ENCODE results near the gene ANGPTL2.
"Not testable (repeated sequence)": the region's sequence is repeated elsewhere in the genome, so short reads cannot be mapped to it uniquely, and the experiment has no call there.

ANGPTL2 gene

DNA sequence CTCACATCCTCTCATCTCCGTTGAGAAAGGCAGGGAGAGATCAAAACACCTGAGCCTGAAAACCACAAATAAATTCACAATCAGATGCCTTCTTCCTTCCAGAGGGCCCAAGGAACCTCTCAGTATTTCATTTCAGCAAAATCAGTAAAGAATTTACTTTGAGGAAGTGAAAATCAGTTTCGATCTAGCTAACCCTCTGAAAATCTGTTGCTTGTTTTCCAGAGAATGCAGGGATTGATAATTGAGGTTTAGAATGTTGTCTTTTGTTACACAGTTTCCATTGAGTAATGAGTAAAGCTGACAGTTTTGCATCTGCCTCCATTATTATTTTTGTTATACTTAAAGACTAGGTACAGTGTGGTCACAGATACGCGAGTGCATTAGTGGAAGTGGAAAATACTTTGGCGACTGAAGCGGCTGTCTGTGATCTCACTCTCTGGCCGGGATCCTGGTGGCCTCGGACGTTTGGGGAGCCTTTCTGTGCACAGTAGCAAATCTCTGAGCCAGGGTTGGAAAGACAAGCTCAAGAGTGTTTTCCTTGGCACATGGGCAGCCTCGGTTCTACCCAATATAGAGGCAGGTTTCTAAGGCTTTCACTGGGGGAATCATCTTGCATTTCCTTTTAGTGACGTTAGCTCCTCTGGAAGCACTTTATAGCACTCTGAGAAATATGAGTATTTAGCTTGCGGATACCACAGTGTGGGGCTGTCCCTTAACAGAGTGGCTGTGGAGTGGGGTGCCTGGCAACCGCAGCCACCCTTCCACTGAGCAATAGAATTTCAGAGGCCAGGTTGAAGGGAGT, 32.2 kb upstream of the ANGPTL2 start:
- no peak for FAIRE-seq

DNA sequence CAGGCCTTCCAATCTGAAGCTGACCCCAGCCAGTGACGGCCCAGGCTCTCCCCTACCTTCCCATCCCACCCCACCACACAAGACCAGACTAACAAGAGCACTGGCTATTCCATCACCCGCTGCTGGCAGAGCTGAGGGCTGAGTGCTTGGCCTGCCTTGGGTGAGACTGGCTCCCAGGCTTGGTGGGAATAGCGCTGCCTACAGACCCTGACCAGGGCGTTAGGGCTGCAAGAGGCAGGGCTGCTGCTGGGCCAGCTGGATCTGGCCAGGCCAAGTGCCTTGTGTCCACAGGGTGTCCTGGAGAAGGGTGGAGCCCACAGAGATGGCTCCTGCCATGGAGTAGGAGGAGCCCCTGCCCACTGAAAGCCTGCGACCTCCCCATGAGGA, 31.6 kb upstream of the ANGPTL2 start:
- FAIRE-seq, result no peak

DNA sequence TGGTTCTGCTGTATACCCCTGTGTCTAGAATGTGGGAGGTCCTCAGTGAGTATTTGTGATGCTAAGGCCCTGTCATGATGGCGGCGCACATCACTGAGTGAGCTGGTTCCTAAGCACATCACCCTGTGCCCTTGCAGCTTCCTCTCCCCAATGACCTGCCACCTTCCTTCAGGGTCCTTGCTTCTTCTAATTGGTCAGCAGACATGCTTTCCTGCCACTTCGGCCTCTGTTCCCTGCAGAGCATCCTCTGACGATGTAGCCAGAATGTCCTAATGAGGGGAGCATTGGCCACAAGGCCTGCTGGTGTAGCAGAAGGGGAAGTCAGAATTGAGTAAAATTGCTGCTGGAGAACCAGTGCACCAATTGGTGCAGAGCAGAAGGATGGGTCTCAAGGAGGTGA, 31.1 kb upstream of the ANGPTL2 start:
- FAIRE-seq, result no peak

DNA sequence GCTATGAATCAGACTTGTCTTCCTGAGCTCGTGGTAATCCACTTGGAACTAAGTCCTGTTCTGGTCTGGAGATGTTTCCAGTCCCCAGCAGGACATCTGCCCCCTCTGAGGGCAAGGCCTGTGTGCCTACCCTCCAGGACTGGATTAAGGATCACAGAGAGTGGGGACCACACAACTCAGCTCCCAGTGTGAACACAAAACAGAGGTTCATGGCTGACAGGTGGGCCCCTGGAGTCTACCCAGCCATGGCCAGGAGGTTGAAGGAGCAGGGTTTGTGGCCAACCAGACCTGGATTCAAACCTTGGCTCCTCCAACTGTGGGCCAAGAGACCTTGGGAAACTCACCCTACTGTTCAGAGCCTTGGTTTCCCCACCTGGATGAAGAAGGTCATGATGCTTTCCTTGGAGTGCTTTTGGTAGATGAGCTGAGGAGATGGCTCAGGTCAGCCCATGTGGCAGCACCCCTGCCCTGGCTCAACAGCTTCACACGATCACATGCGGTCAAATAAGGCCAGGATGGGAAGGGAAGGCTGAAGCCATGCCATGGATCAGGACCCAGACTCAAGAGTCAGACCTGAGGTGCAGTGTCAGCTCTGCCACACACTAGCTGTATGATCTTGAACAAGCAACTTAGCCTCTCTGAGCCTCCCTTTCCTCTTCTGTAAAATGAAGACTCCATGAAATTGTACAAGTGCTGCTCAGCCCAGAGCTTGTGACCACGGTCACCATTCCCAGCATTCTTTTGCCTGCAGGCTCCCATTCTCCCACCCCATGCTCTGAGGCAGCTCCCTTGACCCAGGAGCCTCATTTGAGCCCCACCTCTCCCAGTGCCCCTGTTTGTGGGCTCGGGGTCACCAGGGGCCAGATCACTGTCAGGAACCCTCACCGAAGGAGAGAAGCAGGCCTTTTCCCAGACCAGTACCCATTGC, 27.3 kb upstream of the ANGPTL2 start:
- no peak for FAIRE-seq

DNA sequence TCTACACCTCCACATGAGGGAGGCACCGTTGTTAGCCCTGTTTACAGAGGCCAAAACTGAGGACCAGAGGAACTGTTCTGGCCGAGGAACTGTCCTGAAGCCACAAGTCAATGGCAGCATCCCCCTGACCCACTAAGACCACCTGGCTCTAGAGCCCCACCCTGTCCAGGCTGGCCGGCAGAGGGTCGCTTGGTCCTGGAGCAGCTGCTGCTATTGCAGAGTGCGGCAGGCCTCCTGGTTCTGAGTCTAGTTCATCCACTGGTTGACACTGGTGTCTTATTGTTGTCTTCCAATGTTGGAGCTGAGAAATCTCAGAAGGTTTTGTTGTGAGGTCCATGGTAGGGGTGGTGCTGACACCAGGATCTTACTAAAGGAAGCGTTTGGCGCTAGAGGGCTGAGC, 26.6 kb upstream of the ANGPTL2 start:
- no peak for FAIRE-seq

DNA sequence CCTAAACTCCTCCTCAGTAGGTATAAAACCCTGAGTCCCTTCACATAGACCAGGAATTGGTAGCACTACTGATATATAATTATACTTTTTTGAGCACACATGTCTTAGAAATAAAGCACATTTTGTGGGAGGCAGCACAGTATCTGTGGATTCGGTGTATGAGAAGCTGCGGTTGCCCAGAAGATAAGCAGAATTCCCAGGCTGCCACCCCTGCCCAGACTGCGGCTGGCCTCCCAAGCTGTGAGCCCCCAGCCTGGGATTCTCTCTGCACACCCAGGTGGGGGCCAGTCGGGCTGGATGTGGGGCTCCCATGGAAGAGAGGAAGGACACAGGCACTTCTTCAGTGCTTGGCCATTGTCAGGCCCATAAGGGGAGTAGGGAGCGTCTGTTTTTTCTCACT, 25.6 kb upstream of the ANGPTL2 start:
- no peak for FAIRE-seq

DNA sequence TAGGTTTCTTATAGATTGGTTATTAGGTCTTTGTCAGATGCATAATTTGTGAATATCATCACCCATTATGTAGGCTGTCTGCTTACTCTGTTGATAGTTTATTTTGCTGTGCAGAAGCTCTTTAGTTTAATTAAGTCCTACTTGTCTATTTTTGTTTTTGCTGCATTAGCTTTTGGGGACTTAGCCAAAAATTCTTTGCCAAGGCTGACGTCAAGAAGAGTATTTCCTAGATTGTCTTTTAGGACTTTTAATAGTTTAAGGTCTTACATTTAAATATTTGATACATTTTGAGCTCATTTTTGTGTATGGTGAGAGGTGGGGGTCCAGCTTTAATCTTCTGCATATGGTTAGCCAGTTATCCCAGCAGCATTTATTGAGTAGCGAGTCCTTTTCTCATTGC, 24.8 kb upstream of the ANGPTL2 start:
- no peak for FAIRE-seq

DNA sequence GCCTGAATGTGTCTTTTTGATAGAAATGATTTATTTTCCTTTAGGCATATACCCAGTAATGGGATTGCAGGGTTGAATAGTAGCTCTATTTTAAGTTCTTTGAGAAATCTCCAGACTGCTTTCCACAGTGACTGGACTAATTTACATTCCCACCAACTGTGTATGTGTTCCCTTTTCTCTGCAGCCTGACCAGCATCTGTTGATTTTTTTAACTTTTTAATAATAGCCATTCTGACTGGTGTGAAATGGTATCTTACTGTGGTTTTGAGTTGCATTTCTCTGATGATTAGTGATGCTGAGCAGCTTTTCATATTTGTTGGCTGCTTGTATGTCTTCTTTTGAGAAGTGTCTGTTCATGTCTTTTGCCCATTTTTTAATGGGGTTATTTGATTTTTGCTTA, 24.4 kb upstream of the ANGPTL2 start:
- not testable (repeated sequence) for FAIRE-seq

DNA sequence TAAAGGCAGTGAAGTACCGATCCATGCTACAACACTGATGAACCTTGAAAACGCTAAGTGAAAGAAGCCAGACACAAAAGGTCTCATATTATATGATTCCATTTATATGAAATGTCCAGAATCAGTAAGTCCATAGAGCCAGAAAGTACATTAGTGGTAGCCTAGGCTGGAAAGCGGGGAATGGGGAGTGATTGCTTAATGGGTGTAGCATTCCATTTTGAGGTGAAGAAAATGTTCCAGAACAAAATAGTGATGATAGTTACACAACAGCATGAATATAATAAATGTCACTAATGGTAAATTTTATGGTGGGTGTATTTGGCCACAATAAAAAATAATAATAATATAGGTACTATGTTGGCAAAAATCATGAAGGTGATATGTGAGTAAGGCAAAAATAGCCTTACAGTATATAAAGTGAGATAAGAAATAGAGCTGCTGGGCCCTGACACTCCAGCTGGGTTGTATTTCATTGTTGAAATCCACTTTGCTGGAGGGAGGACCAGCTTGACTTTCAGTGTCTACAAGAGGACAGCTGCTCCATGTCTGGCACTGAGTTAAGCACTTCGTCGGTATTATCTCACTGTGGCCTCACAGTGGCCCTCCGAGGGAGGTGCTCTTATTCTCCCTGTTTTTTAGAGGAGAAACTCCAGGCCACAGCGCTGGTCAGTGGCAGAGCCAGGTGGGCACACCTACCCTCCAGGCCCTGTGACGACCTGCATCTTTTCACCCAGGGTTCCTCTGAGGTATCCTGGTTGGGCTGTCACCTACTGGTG, 22.4 kb upstream of the ANGPTL2 start:
- no peak for FAIRE-seq

DNA sequence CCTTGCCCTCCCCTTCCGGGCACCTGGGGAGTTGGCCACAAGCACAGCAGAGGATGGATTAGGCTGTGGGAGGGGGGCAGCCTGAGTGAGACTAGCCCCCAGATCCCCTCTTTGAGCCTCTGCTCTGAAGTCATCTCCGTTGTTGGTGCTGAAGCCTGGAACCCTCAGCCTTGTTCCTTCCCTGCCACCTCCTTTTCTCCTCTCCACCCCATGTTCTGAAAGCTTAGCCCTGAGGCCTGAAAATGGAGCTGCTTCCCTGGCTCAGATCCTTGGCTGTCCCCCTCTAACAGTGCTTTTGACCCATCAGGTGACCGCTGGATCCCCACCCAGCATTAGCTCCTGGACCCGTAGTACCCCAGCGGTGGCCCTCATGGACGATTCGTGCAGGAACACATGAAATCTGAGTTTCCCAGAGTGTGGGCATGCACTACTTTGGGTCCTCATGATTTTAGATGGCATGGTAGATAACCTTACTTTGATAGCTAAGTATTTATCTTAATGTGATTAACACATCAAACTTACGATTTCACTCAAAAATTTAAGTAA, 21.6 kb upstream of the ANGPTL2 start:
- no peak for FAIRE-seq

DNA sequence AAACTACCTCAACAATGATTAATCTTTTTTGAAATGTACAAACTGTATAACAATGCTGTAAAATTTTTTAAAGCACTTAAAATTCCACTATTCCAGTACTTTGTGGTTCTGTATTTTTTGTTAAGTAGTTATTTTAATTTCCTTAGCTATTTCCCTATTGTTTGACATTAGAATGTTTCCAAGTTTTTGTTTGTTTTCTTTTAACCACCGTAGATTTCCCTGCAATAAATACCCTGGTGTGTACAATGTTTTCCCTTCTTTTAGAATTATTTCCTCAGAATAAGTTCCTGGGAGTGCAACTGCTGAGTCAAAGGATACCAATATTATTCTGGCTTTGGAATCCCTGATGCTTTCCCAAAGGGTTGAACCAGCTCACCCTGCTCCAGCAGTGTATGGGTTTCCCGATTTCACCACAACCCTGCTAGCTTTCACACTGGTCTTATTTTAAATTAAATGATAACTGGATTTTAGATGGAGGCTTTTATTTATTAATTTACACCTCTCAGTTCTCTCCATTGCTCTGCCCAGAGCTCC, 20.6 kb upstream of the ANGPTL2 start:
- FAIRE-seq, result no peak

DNA sequence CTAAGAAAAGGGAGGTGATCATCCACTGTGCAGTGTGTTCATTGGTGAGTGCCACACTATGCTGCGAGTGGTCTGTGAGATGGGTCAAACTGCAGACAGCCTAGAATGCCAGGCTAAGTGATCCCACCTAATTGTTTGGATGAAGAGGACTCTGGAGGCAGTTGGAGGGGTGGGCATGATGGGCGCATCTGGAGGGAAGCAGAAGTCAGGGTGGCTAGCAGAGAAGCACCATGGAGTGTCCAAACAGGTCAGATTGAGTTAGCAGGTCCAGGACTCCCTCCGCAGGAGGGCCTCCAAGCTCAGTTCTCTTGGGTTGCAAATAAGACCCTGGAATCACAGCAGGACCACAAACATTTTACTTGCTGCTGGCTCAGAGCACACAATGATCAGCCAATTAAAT, 19.9 kb upstream of the ANGPTL2 start:
- FAIRE-seq, result no peak

DNA sequence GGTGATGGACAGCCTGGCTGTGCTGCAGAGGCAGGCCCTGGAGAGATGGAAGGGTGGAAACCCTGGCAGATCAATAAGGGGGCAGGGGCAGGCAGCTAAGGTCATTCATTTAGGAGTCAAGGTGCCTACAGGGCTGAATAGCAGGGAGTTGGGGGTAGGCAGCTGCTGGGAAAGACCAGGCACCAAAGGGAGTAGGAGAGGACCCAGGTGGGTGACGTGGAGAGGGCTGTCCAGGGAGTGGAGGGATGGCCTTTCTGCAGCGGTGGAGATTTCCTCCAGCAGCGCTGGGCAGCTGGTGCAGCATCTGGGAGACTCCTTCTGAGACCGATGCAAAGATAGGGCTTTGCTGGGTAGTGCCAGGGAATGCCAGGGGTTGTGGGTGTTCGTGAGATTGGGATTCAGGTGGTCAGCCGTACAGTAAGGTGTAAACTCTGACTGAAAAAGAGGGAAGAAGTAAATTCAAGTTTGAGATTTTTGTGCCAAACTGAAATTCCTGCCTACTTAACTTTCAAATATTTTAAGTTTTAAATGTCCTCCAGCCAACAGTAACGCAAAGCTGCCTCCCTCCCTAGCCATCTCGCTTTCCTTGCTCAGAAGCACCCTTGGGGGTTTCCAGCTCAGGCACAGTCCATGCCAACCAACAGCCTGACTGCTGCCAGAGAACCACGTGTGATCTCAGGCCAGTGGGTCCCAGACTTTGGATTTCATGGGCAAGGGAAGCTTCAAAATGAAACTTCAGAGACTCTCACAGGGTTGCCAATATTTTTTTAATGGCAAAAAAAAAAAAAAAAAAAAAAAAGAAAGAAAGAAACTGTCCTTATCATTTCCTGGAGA, 18.6 kb upstream of the ANGPTL2 start:
- FAIRE-seq, result no peak

DNA sequence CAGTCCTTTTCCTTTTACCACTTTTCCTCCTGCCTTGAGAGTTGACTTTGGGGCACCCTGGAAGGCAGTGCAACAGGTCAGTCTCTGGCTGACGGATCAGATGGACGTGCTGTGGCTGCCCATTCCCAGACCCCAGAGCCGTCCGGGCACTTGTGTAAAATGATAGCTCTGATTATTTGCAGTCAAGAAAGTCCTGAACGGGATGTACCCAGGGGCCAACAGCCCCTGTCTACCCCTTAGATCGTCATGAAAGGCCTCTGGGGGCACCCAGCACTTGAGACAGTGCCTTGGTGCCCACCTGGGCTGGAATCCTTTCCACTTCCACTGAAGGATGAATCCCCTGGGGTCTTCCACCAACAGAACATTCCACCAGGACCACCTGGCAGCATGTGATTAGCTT, 17.7 kb upstream of the ANGPTL2 start:
- FAIRE-seq, result no peak

DNA sequence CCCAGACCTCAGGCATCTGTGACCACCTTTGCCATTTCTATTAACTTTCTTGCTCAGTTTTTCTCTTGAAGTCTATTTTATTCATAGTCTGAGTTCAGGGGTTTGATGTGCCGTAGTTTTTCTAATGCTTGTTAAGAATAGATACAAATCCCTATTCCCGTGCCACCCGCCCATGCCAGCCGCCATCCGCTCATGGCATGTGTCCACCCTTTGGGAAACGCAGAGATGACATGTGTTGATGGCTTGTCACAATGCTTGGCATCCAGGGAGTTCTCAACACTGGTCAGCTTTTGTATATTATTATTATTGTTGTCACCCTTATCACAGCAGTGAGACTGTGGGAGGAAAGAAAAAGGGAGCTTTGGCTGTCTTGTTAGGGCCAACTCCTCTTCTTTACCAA, 17.3 kb upstream of the ANGPTL2 start:
- FAIRE-seq, result no peak

DNA sequence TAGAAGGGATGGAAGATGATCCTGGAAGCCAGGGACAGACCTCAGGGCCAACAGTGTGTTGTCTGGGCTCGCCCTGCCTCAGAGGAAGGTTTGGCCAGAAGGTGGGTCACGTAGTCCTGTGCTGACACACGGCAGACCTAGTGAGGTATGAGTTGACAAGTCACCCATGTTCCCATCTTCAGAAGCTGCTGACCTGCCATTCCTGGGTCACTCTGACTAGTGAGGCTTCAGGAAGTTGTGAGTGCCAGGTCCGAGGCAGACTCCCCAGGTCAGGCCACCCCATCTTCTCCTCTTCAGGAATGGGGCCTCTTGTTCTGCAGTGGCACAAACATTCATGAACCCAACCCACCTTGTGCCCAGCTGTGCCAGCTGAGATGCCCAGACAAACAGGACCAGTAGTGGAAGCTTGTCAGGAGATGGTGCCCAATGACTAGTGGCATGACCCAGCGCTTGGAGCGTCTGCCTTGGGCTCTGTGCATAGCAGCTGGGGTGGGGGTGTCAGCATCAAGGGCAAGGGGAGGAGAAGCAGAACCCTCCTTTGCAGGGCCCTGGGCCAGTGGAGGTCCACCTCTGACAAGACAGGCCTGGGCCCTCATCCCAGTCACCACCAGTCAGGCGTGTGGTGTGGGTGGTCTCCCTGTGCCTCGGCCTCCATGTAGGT, 16.8 kb upstream of the ANGPTL2 start:
- FAIRE-seq, result no peak

DNA sequence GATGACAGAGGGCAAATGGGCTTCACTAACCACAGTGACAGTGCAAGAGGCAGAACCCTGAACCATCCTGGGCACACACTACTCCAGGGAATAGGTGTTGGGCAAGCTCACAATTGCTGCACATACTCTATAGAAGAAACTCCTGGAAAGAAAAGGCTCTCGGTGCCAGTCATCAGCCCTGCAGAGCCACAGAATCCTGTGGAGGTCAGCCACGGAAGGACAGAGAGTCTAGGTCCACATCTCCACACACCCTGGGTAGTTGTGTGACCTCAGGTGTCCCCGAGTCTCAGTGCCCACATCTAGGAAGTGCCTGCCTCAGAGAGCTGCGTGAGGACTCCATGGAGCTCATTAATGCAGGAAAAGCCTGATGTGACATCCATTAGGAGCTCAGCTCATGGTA, 16.0 kb upstream of the ANGPTL2 start:
- FAIRE-seq, result no peak

DNA sequence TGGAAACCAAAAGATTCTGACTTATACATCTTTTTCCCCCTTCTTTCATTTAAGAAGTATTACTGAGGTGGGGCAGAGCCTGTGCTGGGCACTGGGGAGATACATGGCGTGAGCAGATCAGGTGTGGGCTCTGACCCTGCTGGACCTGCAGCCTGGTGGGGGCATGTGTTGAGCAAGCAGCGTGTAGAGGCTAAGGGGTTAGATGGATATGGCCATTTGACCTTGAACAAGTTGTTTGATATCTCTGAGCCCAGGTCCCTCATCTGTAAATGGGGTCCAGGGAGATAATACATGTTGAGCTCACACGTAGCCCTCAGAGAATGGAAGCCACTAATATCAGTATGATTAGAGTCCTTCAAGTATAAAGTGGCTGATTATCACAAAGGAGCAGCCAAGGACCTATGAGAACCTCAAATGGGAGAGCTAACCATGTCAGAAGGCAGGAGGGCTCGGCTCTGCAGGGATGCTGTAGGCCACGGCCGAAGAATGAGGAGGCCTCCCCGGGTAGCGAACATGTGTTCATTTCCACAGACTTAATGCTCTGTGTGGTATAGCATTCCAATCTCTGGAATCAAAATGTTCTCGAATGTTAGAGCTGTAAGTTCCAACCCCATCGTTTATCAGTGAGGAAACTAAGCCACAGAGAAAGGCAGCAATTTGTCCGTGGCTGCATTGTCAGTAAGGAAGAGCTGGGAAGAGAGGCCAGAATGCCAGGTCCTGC, 15.4 kb upstream of the ANGPTL2 start:
- no peak for FAIRE-seq

DNA sequence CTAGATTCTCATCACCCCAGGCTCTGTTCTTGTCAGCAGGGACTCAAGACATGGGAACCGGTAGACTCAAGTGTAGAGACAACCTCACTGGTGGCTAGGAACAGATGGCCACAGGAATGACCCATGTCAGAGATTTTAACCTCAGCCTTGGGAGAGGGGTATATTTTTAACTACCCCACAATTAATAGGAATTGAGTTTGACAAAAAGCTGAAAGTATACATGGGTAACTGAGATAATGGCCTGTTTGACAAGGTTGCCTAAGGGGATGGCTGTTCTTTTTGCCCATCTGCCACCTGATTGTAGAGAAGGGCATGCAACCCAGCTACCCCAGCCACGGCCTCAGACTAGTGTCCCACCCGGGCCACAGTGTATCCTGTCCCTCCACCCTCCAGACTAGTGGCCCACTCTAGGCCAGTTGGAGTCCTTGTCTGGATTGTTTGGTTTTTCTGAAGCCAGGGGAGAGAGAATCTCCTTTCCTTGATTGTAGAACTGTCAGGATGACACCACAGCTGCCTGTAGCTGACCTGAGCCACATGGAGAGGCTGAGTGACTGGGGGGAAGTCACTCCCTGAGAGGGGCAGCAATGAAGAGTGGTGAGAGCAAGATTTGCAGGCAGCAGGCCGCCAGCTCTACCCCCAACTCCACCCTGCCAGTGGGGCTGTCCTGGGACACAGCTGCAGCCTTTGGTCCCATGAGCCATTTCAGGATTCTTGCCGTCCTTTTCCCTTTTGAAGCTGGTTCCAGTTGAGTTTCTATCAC, 14.6 kb upstream of the ANGPTL2 start:
- no peak for FAIRE-seq
